ENCODE measurements around the gene EHBP1L1.

DNA sequence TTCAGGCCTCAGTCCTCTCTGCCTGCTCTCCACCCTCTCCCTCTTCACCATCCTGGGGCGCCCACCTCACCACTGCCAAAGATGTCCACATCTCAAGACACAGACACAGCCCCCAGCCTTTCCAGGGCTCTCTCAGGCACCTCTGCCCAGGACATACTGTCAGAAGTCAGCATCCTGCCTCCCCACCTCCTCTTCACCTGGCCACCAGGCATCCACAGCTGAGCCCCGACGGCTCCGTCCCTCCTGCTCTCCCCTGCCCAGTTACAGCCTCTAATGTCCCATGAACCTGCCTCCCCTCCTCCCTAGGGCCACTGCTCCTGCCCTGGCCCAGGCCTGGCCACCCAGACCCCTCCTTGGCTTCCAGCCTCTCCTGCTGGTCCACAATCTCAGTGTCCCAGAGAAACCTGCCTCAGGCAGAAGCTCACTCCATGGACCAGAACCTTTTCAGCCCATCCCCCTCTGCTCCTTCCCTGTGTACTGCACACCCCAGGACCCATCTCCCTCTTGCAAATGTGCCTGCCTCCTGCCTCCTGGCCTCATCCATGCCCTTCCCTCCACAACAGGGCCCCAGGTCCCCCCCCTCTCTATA lies 20.9 kb upstream of the EHBP1L1 start:
- TF ChIP-seq POLR2A (IDR thresholded peaks at IDR 0.05; ENCODE audit: low read depth, low read length): no peak
- no peak for TF ChIP-seq POLR2AphosphoS5 (IDR thresholded peaks at IDR 0.05; ENCODE audit: low read depth, low read length)
- TF ChIP-seq TAF1 (IDR thresholded peaks at IDR 0.05; ENCODE audit: low read depth, low read length): no peak
- no peak for TF ChIP-seq SPI1 (IDR thresholded peaks at IDR 0.05; ENCODE audit: low read depth, low read length)
- TF ChIP-seq PAX5 (IDR thresholded peaks at IDR 0.05; ENCODE audit: insufficient read depth, low read length, severe bottlenecking): no peak

All from GM12891 (cell line).